ENCODE measurements around the gene TSEN34.

DNA sequence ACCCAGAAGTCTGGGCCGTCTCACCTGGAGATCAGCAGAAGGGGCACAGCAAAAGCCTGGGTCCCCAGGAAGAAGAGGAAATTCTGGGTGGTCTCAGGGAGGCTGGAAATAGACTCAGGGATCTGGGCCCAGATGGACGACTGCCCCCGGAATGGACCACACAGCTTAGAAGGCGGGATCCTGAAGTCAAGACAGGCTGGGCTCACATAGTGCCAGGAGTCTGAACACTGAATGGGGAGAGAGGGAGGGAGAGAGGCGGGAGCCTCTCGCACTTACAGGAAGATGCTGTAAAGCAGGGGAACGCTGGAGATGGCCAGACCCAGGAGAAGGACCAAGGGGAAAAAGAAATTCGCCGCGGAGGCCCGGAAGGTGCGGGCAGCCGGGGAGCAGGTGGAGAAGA lies 30.3 kb upstream of the TSEN34 start:
- TF ChIP-seq POLR2A (IDR thresholded peaks at IDR 0.05): no peak
- TF ChIP-seq, protein P1, sequence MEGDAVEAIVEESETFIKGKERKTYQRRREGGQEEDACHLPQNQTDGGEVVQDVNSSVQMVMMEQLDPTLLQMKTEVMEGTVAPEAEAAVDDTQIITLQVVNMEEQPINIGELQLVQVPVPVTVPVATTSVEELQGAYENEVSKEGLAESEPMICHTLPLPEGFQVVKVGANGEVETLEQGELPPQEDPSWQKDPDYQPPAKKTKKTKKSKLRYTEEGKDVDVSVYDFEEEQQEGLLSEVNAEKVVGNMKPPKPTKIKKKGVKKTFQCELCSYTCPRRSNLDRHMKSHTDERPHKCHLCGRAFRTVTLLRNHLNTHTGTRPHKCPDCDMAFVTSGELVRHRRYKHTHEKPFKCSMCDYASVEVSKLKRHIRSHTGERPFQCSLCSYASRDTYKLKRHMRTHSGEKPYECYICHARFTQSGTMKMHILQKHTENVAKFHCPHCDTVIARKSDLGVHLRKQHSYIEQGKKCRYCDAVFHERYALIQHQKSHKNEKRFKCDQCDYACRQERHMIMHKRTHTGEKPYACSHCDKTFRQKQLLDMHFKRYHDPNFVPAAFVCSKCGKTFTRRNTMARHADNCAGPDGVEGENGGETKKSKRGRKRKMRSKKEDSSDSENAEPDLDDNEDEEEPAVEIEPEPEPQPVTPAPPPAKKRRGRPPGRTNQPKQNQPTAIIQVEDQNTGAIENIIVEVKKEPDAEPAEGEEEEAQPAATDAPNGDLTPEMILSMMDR (IDR thresholded peaks at IDR 0.05): no peak
